Pancreas (tissue), 10 donors: ENCODE results near the gene ADGRV1. TPM values are rescaled to one million over a fixed set of nuclear protein-coding genes. Genes with fewer than 3 reads are reported as not detected.

Source experiments
- ATAC-seq, 4 donors: fragments of 200-7000 bp; cut with Tn5 transposase; one replicate each; pipeline versions ENCODE4 v1.8.0 to v1.9.1; 2020; ENCODE audit warnings: mild to moderate bottlenecking in 4 of 4, moderate library complexity in 4 of 4
- DNase-seq, 6 donors: peaks; one replicate each; pipeline ENCODE4 v3.0.0-alpha.2; 2020
- FAIRE-seq: peaks from 2 replicates; lab custom pipeline; 2012; peaks lifted over from hg19 to GRCh38; lab: Jason Lieb, UNC
- H3K27ac ChIP-seq, 4 donors: fragments of 200-600 bp; sonication (generic); 1 replicate in 3 of 4; 2 replicates in 1 of 4; pipeline versions ENCODE4 v1.5.0 to v1.8.0; 2020
- H3K27me3 ChIP-seq, 4 donors: fragments of 200-600 bp; one replicate each; pipeline ENCODE4 v1.8.0; 2021
- H3K36me3 ChIP-seq, 3 donors: fragments of 200-600 bp; sonication (generic) in 1 of 3; one replicate each; pipeline versions ENCODE4 v1.5.0 to v1.8.0; 2020 to 2021
- H3K4me1 ChIP-seq, 3 donors: fragments of 200-600 bp; one replicate each; pipeline ENCODE4 v1.8.0; 2021
- H3K4me3 ChIP-seq, 4 donors: fragments of 200-600 bp; sonication (generic) in 2 of 4; one replicate each; pipeline versions ENCODE4 v1.5.0 to v1.8.0; 2020 to 2021
- H3K9me3 ChIP-seq, 4 donors: fragments of 200-600 bp; one replicate each; pipeline ENCODE4 v1.8.0; 2021
- WGBS, 2 donors: extraction: QIAGEN DNeasy Blood & Tissue Kit; methylation state at CpG; one replicate each; pipeline ENCODE4 v1.1.7; 2013; 5-methylcytosine and 5-hydroxymethylcytosine counted together
- intact Hi-C, 3 donors: fragments of 100-400 bp; cut with DNase I; formaldehyde crosslinking; loops; one replicate each; pipeline versions ENCODE4 v1.11.1 to v1.14.2; 2022
- polyA plus RNA-seq, 2 donors: library from polyadenylated mRNA; stranded (reverse); fragments of 200-250 nt; gene quantifications; one replicate each; pipeline ENCODE4 v1.2.3, GENCODE V29; 2013
- total RNA-seq, 6 donors: library from RNA; stranded (reverse); fragmentation: NEBNext Ultra II Directional in 4 of 6; extraction: Animal tissue kit (Norgen Biotek cat#: 25700) in 4 of 6; gene quantifications; one replicate each; pipeline versions ENCODE4 v1.2.1 to v1.2.4, GENCODE V29; 2021 to 2023
- TF ChIP-seq, protein P1 (sequence below), 4 donors: fragments of 200-600 bp; sonication (generic) in 3 of 4; IDR thresholded peaks; one replicate each; pipeline versions ENCODE4 v1.5.0 to v1.8.0; 2021; ENCODE audit warnings: antibody characterized with exemption in 4 of 4
- donor health status: healthy with polysubstance abuse.
- donor health status: DM: no; HTN: no; CAD: no; lungs with moderate emphysema.
- donor health status: DM: no; HTN: no; CAD: no.
- donor health status: control.
- donor health status: control.
- donor health status: Bipolar disorder and iron deficiency.
- donor health status: DM: yes; HTN: yes; CAD: no.
- donor health status: DM: no; HTN: no; CAD: no.
- donor health status: DM: no; HTN: no; CAD: no.
- donor health status: DM: yes; HTN: yes; CAD: no.

Gene ADGRV1
- total and polyA plus RNA-seq, 8 donors = 3.9 to 6.9 (median 5.4) TPM

DNA sequence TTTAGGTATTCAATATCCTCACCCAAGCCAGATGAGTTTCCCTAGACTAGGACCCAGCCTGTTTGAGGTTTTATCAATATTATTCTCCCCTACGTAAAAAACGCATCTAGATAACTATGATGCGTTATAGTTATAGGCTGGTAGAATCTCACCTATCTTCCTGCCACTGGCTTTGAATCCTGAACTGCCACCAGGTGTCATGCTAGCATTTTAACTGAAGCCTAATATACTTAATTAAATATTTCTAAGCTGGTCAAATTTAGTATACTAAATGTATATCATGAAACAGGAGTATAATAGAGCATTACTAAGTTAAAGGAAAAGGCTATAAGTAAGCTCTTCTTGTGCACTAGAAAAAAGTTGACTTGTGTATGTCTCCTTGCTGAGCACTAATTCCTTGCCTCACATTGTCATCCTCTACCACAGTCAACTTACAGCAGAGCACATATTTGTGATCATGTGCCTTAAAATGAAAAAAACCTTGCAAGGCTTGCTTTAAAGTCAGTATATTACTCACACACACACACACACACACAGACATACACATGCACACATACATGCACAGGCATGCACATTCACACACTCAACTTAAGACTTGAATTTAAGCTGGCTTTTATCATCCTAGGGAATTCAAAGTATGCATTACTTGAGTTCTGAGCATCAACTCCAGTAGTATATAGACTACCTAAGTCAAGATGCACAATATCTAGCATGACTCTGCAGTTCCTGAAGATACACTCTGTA is 303.4 kb downstream of the ADGRV1 start:
- intact Hi-C loops = loop anchor here in 1 of 3 donors (10.0 kb wide), 2 partner anchors 523 to 553 kb away; partner anchors contain the start of gene ARRDC3
- 92 to 94% methylated on average over 3 of the region's 3 CpGs for WGBS, 2 donors
- no peak for DNase-seq
- no peak overlapping the region for H3K4me3 ChIP-seq
- FAIRE-seq = no peak
- no peak for ATAC-seq
- no peak overlapping the region for H3K27ac ChIP-seq
- H3K27me3 ChIP-seq = no peaks in the 10 kb centered on the region
- peaks cover 0 to 6% (median 0%) of the 10 kb centered on the region in 3 donors for H3K4me1 ChIP-seq
- TF ChIP-seq, protein P1, sequence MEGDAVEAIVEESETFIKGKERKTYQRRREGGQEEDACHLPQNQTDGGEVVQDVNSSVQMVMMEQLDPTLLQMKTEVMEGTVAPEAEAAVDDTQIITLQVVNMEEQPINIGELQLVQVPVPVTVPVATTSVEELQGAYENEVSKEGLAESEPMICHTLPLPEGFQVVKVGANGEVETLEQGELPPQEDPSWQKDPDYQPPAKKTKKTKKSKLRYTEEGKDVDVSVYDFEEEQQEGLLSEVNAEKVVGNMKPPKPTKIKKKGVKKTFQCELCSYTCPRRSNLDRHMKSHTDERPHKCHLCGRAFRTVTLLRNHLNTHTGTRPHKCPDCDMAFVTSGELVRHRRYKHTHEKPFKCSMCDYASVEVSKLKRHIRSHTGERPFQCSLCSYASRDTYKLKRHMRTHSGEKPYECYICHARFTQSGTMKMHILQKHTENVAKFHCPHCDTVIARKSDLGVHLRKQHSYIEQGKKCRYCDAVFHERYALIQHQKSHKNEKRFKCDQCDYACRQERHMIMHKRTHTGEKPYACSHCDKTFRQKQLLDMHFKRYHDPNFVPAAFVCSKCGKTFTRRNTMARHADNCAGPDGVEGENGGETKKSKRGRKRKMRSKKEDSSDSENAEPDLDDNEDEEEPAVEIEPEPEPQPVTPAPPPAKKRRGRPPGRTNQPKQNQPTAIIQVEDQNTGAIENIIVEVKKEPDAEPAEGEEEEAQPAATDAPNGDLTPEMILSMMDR (IDR thresholded peaks at IDR 0.05) = no peak
- no peaks in the 10 kb centered on the region for H3K9me3 ChIP-seq
- H3K36me3 ChIP-seq = no peaks in the 10 kb centered on the region

DNA sequence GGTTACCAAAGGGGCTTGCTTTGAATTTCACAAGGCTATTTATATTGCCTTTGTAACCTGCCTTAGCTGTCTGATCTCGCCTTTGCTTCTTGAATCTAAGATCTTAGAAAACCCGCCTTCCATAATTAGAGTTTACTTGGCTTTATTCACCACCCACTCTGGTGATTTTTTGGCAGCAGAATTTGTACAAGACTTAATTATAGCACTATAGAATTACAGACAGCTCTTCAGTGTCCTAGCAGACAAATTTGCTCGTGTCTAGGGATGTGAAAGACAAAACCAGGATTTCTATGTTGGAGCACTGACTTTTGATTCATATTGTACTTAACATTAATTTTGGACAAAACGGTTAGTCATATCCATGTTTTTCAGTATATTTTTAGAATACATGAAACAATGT is 306.6 kb downstream of the ADGRV1 start:
- TF ChIP-seq, protein P1 (IDR thresholded peaks at IDR 0.05) = no peak
- Histone ChIP-seq H3K9me3 (no peaks in the 10 kb centered on the region), H3K27me3 (no peaks in the 10 kb centered on the region), H3K4me1 (peaks cover 0 to 9% (median 0%) of the 10 kb centered on the region in 3 donors), H3K36me3 (no peaks in the 10 kb centered on the region), H3K4me3 (no peak overlapping the region), H3K27ac (no peak overlapping the region)
- WGBS, 2 donors = 69 to 74% methylated on average over 4 of the region's 4 CpGs
- no peak for ATAC-seq
- intact Hi-C loops = loop anchor here in 1 of 3 donors (10.0 kb wide), 2 partner anchors 520 to 550 kb away; partner anchors contain the start of gene ARRDC3
- no peak for DNase-seq
- FAIRE-seq = no peak

DNA sequence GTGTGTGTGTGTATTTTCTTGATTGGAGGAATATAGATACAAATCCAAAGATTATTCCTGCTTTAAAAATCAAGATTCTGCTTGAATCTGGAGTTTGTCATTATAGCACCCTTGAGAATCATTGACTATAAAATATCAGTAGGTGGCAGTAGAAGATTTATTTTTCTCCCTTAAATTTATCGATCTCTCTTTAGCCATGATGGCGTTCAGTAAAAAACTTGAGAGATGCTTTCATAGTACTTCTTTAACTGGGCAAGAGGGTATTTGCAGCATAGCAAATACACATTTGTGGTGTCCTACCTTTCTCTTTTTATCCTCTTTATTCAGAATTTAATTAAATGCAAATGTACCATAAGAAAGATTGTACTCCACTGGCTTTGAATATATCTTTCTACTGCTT is 307.7 kb downstream of the ADGRV1 start:
- Histone ChIP-seq H3K9me3 (no peaks in the 10 kb centered on the region), H3K36me3 (no peaks in the 10 kb centered on the region), H3K4me1 (peaks cover 0 to 9% (median 0%) of the 10 kb centered on the region in 3 donors), H3K27ac (no peak overlapping the region), H3K4me3 (no peak overlapping the region), H3K27me3 (no peaks in the 10 kb centered on the region)
- ATAC-seq (peak; percentile 71 to 92 (median 88)), DNase-seq (no peak), FAIRE-seq (peak; percentile 92)
- intact Hi-C loops = loop anchor here in 1 of 3 donors (10.0 kb wide), 2 partner anchors 518 to 548 kb away; partner anchors contain the start of gene ARRDC3
- WGBS, 2 donors = 0% methylated on average over 2 of the region's 2 CpGs
- TF ChIP-seq, protein P1 (IDR thresholded peaks at IDR 0.05) = peak in 3 of 4 donors; percentile 8 to 43 (median 24)

DNA sequence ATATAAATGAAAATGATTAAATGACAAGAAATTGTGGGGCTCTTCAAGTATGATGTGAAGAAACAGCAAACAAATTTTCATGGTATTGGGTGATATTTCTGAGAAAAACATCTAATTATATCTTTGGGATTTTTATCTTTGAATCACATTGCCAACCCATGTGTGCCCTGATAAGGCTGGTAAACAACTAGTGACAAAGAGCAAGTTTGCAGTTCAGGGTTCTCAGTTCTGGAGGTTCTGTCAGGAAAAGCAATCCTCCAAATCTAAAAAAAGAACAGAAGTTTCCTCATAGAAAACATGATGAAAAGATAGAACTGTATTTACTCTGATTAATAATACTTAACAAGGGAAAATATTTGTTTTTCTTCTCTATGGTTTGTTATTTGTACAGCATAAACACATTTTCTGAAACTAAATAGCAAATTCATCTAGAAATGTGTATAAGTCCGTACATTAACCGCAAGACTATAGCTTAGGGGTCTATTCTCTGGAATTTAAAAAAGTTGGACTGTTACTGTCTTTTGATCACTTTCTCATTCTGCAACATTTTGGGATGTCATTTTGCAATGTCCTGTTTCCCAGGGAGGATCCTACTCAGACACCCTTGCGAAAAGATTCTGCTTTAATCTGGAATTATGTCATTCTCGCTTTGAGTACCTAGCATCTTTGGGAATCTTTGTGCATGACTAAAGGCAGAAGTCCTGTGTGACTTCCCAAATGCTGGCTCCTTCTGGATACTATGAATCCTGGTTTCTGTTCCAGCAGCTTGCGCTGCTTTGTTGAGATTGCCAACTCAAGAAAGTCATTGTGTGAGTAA is 308.5 kb downstream of the ADGRV1 start:
- intact Hi-C loops = loop anchor here in 1 of 3 donors (10.0 kb wide), 2 partner anchors 518 to 548 kb away; partner anchors contain the start of gene ARRDC3
- 73 to 75% methylated on average over 5 of the region's 5 CpGs for WGBS, 2 donors
- TF ChIP-seq, protein P1 (IDR thresholded peaks at IDR 0.05) = no peak
- Histone ChIP-seq H3K4me1 (peaks cover 0 to 9% (median 0%) of the 10 kb centered on the region in 3 donors), H3K4me3 (no peak overlapping the region), H3K27ac (no peak overlapping the region), H3K9me3 (no peaks in the 10 kb centered on the region), H3K36me3 (no peaks in the 10 kb centered on the region), H3K27me3 (no peaks in the 10 kb centered on the region)
- ATAC-seq (peak in 3 of 4 donors; percentile 43 to 76 (median 60)), DNase-seq (no peak), FAIRE-seq (no peak)
